GM21381 (cell line): Measurements from ENCODE around the gene PKP3.
"Not testable (repeated sequence)": the region's sequence is repeated elsewhere in the genome, so short reads cannot be mapped to it uniquely, and the experiment has no call there.

Experiments
- ATAC-seq: cut with Tn5 transposase; IDR thresholded peaks from one replicate; pipeline ENCODE4 v1.9.1; 2021; ENCODE audit warnings: mild to moderate bottlenecking, moderate library complexity; ENCODE audit not compliant: unreplicated experiment

The PKP3 gene

DNA sequence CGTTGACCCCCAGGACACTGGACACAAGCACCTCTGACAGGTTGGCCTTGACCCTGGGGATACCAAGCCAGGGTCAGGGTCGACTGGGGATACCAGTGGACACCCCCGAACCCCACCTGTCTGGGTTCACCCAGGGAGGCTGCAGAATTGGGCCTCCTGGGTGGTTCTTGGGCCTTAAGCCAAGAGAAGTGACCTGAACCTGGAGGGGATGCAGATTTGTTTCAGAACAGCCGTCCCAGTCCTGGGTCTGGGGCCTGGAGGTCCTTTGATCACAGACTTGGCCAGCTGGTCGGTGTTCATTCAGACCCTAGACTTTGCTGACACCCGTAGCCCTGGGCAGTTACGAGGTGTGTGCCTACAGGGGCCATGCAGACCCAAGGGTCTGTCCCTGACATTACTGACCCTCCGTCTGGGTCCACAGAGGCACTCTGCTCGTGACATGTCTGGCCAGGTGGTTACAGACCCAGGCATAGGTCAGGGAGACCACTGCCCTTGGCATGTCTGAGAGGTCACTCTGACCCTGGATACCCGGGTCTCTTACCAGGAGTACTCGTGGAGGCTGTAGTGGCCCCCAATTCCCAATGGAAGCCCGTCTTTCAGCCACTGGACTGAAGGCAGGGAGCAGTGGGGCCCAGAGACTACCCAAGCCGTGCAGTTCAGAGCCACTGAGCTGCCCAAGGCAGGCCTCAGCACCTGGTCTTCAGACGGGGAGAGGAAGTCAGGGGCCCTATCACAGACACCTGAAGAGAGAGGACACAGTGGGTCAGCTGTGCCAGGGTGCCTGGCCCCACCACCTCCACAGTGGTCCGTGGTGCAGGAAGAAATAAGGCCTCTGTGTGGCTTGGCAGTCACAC lies 14.4 kb downstream of the PKP3 start:
- ATAC-seq: no peak

DNA sequence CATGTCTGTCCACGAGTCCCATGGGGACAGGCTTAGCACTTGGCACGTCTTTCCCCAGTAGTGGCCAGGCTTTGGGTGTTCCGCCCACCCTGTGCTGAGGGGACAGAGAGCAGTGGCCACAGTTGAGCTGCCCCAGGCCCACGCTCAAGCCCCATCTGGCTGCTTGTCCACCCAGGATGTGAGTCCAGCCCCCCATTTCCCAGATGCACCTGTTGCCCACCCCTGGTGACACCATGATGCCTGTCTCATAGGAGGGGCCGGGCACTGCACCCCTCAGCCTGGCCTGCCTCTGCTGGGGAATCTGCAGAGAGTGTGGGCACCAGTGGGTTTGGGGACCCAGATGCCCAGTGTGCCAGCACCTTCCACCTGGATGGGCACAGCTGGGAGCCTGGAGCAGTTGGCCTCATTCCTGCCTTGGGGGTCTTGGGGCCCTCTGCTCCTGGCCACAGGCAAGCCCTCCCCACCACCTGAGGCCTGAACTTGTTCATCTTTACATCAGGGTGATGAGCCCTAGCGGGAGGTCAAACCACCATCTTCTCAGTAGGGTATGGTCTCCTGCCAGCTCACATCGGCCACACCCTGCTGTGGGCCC lies 15.1 kb downstream of the PKP3 start:
- no peak for ATAC-seq

DNA sequence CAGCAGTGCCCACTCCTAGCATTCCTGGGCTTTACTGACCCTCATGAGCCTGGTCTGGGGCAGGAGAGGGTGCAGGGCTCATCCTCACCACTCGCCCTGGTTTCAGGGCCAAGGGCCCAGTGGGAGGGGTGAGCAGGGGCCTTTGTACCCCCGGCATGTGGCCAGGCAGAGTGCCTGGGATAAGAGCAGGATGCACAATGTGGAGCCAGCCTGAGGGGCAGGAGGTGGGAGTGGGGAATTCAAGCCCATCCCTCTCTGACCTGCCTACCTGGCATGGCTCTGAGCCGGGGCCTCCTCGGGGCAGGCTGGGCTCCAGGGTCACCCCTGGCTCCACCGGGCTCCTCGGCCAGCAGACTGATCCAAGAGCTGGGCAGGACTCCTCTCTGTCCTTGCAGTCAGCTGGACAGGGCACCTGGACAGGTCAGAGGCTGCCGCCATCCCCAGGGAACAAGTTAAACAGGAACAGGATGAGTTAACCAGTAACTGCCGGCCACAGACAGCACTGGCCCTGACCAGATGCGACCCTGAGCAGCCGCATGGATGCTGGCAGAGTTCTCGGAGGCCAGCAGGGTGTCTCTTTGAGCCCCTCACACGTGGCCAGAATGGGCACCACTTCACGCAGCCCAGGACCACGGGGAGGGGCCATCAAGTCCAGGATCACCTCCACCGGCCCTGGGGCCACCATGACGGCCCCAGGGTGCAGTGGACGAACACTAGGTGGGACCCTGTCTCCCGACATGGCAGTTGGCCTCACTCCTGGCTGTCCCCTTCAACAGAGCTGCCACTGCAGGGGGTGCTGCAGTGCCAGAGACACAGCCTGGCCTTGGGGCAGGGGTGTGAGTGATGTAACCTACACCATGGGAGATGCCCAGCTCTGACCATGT lies 15.8 kb downstream of the PKP3 start:
- ATAC-seq: no peak

DNA sequence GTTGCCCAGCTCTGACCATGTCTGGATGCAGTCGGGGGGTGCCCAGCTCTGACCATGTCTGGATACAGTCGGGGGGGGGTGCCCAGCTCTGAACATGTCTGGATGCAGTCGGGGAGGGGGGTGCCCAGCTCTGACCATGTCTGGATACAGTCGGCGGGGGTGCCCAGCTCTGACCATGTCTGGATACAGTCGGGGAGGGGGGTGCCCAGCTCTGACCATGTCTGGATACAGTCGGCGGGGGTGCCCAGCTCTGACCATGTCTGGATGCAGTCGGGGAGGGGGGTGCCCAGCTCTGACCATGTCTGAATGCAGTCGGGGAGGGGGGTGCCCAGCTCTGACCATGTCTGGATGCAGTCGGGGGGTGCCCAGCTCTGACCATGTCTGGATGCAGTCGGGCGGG lies 16.7 kb downstream of the PKP3 start:
- not testable (repeated sequence) for ATAC-seq

DNA sequence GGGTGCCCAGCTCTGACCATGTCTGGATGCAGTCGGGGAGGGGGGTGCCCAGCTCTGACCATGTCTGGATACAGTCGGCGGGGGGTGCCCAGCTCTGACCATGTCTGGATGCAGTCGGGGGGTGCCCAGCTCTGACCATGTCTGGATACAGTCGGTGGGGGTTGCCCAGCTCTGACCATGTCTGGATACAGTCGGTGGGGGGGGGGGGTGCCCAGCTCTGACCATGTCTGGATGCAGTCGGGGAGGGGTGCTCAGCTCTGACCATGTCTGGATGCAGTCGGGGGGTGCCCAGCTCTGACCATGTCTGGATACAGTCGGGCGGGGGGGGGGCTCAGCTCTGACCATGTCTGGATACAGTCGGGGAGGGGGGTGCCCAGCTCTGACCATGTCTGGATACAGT lies 17.5 kb downstream of the PKP3 start:
- ATAC-seq: not testable (repeated sequence)

DNA sequence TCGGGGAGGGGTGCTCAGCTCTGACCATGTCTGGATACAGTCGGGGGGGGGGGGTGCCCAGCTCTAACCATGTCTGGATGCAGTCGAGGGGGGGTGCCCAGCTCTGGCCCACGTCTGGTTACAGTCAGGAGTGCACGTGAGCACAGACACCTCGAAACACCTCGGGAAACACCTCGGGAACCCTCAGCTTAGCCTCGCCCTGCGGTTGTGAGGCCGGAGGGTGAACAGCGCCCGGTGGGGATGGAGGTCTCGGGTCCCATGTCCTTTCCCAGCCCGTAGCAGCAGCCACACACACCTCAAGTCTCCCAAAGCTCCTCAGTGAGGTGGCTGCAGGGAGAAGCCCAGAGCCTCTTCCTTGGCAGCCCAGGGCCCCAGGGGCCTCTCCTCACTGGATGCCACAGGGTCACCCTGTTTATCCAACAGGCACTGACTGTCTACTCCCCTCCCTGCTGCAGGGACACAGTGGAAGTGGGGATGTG lies 18.7 kb downstream of the PKP3 start:
- no peak for ATAC-seq

DNA sequence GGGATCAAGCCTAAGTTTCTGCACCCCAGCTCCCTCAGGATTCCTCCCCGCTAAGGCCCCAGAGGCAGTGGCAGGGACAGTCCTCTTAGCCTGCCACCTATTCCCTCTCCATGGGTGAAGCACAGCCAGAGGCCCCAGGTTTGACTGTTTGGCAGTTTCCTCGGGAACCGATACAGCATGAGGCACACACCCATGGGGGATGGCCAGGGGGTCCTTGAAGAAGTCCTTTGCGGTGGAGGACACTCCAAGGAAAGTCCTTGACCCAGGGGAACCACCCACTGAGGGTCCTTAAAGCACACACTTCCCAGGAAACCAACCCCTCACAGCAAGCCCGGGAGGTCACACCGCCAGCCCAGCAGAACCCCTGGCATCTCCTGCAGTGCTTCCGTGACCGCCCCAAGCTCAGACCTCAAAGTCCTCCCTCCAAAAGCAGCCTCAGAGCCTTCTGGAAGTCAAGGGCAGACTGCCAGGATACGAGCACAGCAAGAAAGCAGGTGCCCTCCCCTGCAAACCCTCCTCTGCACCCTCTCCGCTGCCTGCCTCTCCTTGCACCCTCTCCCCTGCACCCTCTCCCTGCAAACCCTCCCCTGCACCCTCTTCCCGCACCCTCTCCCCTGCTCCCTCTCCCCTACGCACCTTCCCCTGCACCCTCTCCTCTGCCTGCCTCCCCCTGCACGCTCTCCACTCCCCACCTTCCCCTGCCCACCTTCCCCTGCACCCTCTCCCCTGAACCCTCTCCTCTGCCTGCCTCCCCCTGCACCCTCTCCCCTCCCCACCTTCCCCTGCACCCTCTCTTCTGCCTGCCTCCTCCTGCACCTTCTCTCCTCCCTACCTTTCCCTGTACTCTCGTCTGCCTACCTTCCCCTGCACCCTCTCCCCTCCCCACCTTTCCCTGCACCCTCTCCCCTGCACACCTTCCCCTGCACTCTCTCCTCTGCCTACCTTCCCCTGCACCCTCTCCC lies 19.4 kb downstream of the PKP3 start:
- no peak for ATAC-seq

DNA sequence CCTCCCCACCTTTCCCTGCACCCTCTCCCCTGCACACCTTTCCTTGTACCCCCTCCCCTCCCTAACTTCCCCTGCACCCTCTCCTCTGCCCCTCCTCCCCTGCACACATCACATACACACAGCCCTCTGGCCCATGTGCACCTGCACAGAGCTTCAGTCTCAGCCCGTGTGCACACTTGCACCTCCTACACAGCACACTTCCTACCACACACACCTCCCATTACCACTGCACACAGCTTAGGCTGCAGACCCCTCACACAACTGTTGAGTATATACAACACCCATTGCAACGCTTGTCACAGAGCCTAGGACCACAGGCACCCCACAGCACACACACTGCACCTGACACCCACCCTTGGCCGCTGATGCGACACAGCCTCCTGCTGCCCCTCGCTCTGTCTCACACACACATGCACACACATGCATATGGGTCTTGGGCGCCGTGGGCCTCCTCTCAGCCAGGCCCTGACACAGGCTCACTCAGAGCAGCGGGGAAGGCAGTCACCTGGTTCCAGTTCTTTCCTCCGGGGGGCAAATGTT lies 20.4 kb downstream of the PKP3 start:
- no peak for ATAC-seq

DNA sequence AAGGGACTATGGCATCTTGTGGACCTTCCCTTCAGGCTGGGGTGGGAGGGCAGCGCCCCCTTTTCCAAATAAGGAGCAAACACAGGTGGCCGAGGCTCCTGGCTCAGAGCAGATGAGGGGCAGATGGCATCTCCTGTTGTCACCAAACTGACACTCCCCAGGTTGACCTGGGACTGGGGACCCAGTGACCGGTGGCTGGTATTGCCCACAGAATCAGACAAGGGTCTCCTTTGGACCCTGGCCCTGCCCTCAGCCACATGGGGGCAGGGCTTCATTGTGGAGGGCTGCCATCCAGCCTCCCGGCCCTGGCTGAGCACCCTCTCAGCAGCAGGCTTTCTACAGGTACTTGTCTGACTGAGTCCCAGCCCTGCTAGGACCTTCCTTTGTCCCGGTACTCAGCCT lies 21.6 kb downstream of the PKP3 start:
- no peak for ATAC-seq

DNA sequence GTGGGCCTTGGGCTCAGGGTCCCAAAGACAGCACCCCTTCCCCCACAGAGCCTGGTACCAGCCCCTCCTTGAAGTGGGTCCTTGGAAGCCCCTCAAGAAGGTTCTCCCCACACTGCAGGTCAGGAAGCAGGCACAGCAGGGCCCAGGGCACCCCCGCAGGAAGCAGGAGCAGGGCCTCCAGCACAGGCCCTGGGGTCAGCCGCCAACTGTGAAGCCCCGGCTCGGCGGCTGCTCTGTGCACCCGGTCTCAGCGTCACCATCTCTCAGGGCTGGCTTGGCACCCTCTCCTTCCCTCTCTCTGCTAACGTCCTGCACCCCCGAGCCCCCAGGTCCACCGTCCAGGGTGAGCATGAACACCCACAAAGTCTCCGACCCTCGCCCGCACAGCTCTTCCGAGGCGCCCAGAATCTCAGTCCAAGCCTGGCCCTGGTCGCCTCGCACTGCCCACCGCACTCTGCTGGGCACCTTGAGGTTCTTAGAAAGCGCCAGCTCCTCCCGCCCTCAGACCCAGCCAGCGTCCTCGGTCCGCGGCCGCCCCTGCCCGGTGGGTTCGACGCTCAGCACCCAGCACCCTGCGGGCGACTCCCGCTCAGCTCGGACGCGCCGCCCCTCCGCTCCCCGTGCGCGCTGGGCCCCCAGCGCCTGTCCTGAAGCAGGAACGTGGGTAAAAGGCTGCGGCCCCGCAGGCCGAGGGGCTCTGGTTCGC lies 22.2 kb downstream of the PKP3 start:
- no peak for ATAC-seq

DNA sequence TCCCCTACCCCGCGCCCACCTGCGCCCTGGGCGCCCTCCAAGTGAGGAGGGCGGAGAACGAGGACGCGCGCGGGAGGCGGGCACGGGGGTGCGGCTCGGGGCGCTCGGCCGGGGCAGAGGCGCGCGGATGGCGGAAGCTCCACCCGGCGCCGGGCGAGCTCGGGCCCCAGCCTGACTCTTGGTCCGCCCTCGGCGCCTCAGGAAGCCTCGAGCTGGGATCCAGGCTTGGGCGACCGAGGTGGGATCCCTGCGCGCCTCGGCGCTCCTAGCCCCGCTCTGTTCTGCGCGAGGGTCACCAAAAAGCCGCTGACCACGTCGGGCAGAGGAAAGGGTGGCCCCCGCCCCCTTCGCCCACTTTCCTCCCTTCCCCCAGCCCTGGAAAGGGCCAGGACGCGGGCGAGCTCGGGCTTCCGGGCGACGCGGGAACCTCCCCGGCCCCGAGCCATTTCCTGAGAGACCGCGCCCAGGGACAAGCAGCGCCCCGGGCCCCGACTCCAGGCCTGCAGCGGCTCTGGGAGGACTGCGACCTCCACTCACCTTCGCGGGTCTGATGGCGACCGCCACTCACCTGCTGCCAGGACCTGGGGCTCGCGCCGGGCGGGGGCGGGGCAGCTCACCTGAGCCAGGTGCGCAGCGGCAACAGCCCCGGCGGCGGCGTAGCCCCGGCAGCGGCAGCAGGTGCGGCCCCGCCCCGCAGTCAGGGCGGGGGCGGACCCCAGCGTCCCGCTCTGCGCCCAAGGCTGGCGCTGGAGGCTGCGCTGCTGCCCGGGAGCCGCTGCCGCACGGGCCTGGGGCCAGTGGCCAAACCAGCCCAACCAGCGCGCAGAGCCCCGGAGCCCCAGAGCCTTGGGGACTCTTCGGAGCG lies 23.0 kb downstream of the PKP3 start:
- ATAC-seq: no peak

DNA sequence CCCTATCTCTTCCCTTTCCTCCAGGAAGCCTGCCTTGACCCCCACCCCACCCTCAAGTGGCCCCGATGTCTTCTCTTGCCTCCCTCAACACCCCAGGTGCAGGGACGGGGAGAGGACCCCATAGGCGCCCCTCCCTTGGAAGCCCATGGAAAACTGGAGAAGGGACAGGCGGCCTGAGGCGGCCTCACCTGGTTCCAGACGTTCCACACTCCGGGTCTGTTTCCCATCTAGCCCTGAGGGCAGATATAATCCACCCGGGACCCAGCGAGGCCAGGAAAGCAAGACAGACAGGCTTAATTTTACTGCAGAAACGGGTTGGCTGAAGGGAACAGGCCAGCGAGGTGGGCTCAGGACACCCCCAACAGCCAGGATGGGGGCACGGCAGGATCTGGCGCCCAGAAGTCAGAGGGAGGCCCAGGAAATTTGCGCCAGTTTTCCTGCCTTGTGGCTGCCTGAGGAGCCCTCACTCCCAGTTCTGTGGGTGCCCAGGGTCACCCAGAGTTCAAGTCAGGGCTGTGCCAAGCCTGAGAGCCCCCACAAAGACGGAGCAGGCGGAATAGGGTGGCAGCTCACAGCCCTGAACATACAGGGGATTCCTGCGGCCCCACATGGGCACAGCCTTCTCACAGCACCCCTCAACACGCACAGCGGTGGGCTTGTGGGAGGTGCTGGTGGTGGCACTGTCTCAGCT lies 23.8 kb downstream of the PKP3 start:
- no peak for ATAC-seq

DNA sequence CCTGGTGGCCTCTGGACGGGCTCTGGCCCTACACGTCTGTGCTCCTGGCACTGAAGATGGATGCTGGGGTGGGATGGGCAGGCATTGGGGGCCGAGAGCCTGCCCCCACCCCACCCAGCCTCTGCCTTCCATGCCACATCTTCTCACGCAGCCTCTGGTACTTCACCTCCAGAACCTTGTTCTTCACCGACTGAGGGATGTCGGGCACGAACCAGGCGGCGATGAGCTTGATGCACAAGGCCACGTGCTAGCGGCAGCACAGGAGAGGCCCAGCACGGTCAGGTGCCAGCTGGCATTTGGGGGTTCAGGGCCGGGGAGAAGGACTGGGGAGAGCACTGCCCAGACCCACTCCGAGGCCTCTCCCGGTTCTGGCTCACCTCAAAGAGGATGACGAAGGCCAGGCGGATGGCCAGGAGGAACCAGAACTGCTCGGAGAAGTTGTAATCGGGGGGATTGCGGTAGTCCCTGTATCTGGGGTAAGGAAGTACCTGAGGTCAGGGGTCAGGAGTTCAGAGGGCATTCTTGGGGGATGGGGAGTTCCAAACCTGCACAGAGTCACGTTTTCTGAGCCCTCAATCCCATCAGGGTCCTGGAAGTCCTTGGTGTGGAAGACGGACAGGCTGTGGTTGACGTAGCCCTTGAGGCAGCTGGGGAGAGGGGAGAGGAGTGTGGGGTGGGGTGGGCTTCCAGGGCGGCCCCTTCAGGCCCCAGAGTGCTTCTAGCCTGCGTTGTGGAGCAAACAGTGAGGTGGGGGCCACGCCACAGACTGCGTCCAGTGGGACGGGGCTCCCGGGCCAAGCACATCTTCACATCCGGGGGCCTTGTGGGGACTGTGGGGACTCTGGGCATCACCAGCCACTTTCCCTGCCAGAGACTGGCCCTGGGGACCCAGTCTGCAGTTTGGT lies 24.6 kb downstream of the PKP3 start:
- ATAC-seq: no peak

DNA sequence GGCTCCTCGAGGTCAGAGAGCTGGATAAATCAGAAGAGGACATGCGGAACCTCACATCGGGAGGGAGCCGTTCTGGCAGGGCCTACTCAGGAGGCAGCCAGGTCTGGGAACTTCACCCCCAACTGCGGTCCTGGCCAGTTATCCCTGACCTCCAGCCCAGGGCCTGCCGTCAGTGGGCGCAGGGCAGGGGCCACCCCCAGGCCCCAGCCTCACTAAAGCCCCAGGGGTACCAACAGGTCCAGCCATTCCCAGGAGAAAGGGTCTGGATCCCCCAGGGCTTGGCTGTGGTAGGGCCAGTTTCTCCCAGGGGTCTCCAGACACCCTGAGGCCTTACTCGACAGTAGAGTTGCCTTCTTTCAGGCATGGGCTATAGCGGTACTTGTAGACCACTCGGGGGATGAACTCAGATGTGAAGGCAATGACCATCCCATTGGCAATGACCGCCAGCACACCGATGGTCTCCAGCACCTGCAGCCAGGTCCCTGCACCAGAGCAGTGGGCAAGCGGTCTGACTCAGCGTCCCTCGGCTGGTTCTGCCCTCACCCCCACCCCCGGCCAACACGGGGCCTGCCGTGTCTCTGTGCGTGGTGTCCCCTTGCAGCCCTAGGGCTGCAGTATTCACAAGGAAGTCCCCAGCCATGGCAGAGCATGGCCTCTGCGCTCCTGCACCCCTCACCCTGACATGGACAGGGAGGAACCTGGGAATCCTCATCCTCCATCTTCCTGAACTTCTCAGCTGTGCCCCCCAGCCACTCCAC lies 25.4 kb downstream of the PKP3 start:
- no peak for ATAC-seq

DNA sequence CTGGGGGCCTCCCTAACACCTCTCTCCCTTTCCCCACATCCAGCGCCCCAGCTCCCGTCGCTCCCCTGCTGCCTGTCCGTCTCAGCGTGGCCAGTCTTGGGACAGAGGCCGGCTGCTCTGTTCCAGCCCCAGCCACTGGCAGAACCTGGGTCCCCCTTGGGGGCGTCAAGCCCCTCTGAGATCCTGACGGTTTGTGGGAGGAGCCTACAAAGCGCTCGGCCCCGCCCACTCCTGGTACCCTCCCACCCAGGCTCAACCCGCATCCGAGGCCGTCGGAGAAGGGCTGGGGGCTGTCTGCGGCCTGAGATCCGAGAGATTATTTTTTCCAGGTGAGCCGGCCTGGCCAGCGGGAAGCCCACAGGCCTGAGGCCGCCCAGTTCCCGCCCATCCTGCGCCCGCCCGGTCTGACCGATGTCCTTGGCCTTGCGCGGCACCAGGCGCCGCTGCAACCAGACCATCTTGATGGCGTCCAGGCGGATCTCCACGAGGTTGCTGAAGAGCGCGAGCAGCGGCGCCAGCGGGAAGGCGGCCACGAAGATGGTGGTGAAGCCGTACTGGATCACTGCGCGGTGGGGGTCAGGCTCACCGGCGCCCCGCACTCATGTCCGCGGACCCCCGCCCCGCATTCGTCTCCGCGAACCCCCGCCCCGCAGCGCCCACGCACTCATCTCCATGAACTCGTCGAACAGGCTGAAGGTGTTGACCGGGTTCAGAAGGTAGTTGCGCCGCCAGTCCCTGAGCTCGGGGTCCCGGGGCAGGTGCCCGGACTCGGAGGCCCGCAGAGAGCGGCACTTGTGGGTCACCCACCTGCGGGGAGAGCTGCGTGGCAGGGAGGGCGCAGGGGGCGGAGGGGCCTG lies 26.3 kb downstream of the PKP3 start:
- no peak for ATAC-seq
